Activated naive CD4-positive, alpha-beta T cell treated with Interleukin-2 at 50 U/mL for 16 hours (primary cell): ENCODE measurements around the gene PHC2.

ENCODE experiments used
- DNase-seq: peaks from one replicate; pipeline ENCODE4 v3.0.0-alpha.2; 2020

PHC2 gene

GRCh38 chr1:33388805-33389771, 41.8 kb downstream of the PHC2 start:
- DNase-seq = no peak

- no peak for DNase-seq
Measured at GRCh38 chr1:33387625-33388024, 43.3 kb downstream of the PHC2 start.

GRCh38 chr1:33385251-33385650, 45.6 kb downstream of the PHC2 start:
- DNase-seq = no peak

GRCh38 chr1:33384040-33384812, 46.7 kb downstream of the PHC2 start:
- DNase-seq = no peak

GRCh38 chr1:33383489-33383888, 47.4 kb downstream of the PHC2 start:
- DNase-seq = no peak

GRCh38 chr1:33382661-33383415, 48.1 kb downstream of the PHC2 start:
- DNase-seq = no peak

- DNase-seq = no peak
Measured at GRCh38 chr1:33381977-33382376, 48.9 kb downstream of the PHC2 start.

GRCh38 chr1:33380811-33381210, 50.1 kb downstream of the PHC2 start:
- no peak for DNase-seq

- no peak for DNase-seq
Measured at GRCh38 chr1:33379631-33380354, 51.1 kb downstream of the PHC2 start.

- DNase-seq = no peak
Measured at GRCh38 chr1:33378976-33379375, 51.9 kb downstream of the PHC2 start.

GRCh38 chr1:33378524-33378923, 52.4 kb downstream of the PHC2 start:
- no peak for DNase-seq

- no peak for DNase-seq
Measured at GRCh38 chr1:33377756-33378155, 53.1 kb downstream of the PHC2 start.

GRCh38 chr1:33377013-33377412, 53.9 kb downstream of the PHC2 start:
- no peak for DNase-seq

GRCh38 chr1:33375316-33375715, 55.6 kb downstream of the PHC2 start:
- DNase-seq = no peak

GRCh38 chr1:33374336-33375105, 56.4 kb downstream of the PHC2 start:
- no peak for DNase-seq

GRCh38 chr1:33373606-33374005, 57.3 kb downstream of the PHC2 start:
- DNase-seq = no peak

GRCh38 chr1:33372677-33373076, 58.2 kb downstream of the PHC2 start:
- DNase-seq = no peak

- no peak for DNase-seq
Measured at GRCh38 chr1:33372162-33372561, 58.7 kb downstream of the PHC2 start.

- no peak for DNase-seq
Measured at GRCh38 chr1:33371334-33371733, 59.6 kb downstream of the PHC2 start.

- DNase-seq = no peak
Measured at GRCh38 chr1:33370827-33371226, 60.1 kb downstream of the PHC2 start.

- DNase-seq = no peak
Measured at GRCh38 chr1:33370301-33370700, 60.6 kb downstream of the PHC2 start.

- no peak for DNase-seq
Measured at GRCh38 chr1:33369764-33370163, 61.1 kb downstream of the PHC2 start.
